ENCODE data around the gene EWSR1. TPM values are rescaled to one million over a fixed set of nuclear protein-coding genes. Genes with fewer than 3 reads are reported as not detected.

EWSR1 gene
- total and polyA plus RNA-seq, 2 experiments from 2014 or later = 391 to 427 TPM

- H3K9me2 ChIP-seq (ENCODE audit: insufficient read depth) = no peaks in the 10 kb centered on the region
- peak overlapping the region; percentile 99 for H3K4me3 ChIP-seq
- no peaks in the 10 kb centered on the region for H3K9me3 Mint-ChIP-seq
- H3K79me2 ChIP-seq (replicated peaks; ENCODE audit: insufficient read depth) = peaks cover 82% of the 10 kb centered on the region
- DNase-seq (ENCODE audit: low spot score) (peak; percentile 13), ATAC-seq (no peak)
- H2AFZ ChIP-seq = no peak overlapping the region
- no peak for TF ChIP-seq ZNF114 (CRISPR knock-in tag; IDR thresholded peaks at IDR 0.05)
- no peak for TF ChIP-seq JUNB (IDR thresholded peaks at IDR 0.05; ENCODE audit: unreplicated experiment)
- TF ChIP-seq REST (IDR thresholded peaks at IDR 0.05; ENCODE audit: unreplicated experiment) = no peak
- TF ChIP-seq EZH2 (IDR thresholded peaks at IDR 0.05; ENCODE audit: low read depth, unreplicated experiment) = no peak
- H3K4me1 ChIP-seq (ENCODE audit: insufficient read depth) = peaks cover 34% of the 10 kb centered on the region
- H3K27ac ChIP-seq (ENCODE audit: low read depth) = peak overlapping the region; percentile 100
- H4K20me1 ChIP-seq (replicated peaks; ENCODE audit: insufficient read depth) = peaks cover 50% of the 10 kb centered on the region
- peak overlapping the region; percentile 100 for H3K4me2 ChIP-seq
- H3F3A ChIP-seq (replicated peaks; ENCODE audit: low read depth) = peaks cover 5% of the 10 kb centered on the region
- H3K27me3 Mint-ChIP-seq (ENCODE audit: insufficient read depth, low read depth, poor library complexity) = peaks cover 19% of the 10 kb centered on the region
- peaks cover 40% of the 10 kb centered on the region for H3K4me1 Mint-ChIP-seq
- peaks cover 40% of the 10 kb centered on the region for H3K36me3 ChIP-seq (ENCODE audit: insufficient read depth)
- no peaks in the 10 kb centered on the region for H3K27me3 ChIP-seq (ENCODE audit: insufficient read depth)
- H3K36me3 Mint-ChIP-seq (ENCODE audit: low read depth) = peaks cover 83% of the 10 kb centered on the region
- peak overlapping the region; percentile 99 for H3K27ac Mint-ChIP-seq
- peak overlapping the region; percentile 92 for H3K4me3 Mint-ChIP-seq
These were observed 1.1 kb downstream of the EWSR1 start for GRCh38 chr22:29269230-29269604.

GRCh38 chr22:29269731-29270474 is 1.8 kb downstream of the EWSR1 start:
- Histone ChIP-seq H3K4me3 (peak overlapping the region; percentile 99), H3K27ac (ENCODE audit: low read depth) (no peak overlapping the region; the same call in 1 of the 2 replicates), H3K27me3 (ENCODE audit: insufficient read depth) (no peaks in the 10 kb centered on the region), H3K9me2 (ENCODE audit: insufficient read depth) (no peaks in the 10 kb centered on the region), H3F3A (replicated peaks; ENCODE audit: low read depth) (peaks cover 5% of the 10 kb centered on the region), H3K4me1 (ENCODE audit: insufficient read depth) (peaks cover 34% of the 10 kb centered on the region), H3K79me2 (replicated peaks; ENCODE audit: insufficient read depth) (peaks cover 89% of the 10 kb centered on the region), H2AFZ (no peak overlapping the region), H3K36me3 (ENCODE audit: insufficient read depth) (peaks cover 42% of the 10 kb centered on the region), H4K20me1 (replicated peaks; ENCODE audit: insufficient read depth) (peaks cover 57% of the 10 kb centered on the region), H3K4me2 (peak overlapping the region; percentile 100)
- DNase-seq (ENCODE audit: low spot score) (peak; percentile 49), ATAC-seq (no peak)
- H3K27ac Mint-ChIP-seq = peak overlapping the region; percentile 99; the same call in 1 of the 2 replicates
- peaks cover 17% of the 10 kb centered on the region for H3K27me3 Mint-ChIP-seq (ENCODE audit: insufficient read depth, low read depth, poor library complexity)
- H3K4me1 Mint-ChIP-seq = peaks cover 40% of the 10 kb centered on the region
- H3K4me3 Mint-ChIP-seq = peak overlapping the region; percentile 92
- TF ChIP-seq ETS1 (IDR thresholded peaks at IDR 0.05) = no peak
- TF ChIP-seq EZH2phosphoT487 (IDR thresholded peaks at IDR 0.05; ENCODE audit: unreplicated experiment) = no peak
- H3K36me3 Mint-ChIP-seq (ENCODE audit: low read depth) = peaks cover 84% of the 10 kb centered on the region
- H3K9me3 Mint-ChIP-seq = no peaks in the 10 kb centered on the region

Data from GM23338 (cell line).